Measurements from ENCODE around the gene CHGA. TPM values are rescaled to one million over a fixed set of nuclear protein-coding genes. Genes with fewer than 3 reads are reported as not detected.

CHGA gene
- total and polyA plus RNA-seq, 2 of the 8 experiments (the other 6 are each of a cell fraction or from before 2014, with no cell fraction given), result 17.5 to 28.2 TPM

GRCh38 chr14:92981726-92982125 lies 58.8 kb downstream of the CHGA start (continued):
- TF ChIP-seq KDM4A (IDR thresholded peaks at IDR 0.05; ENCODE audit: low read depth, low read length, severe bottlenecking), result no peak
- no peak for TF ChIP-seq SAP30 (IDR thresholded peaks at IDR 0.05; ENCODE audit: insufficient read depth, insufficient replicate concordance, low read length)
- TF ChIP-seq SRF (IDR thresholded peaks at IDR 0.05; ENCODE audit: low read depth, low read length), result no peak
- TF ChIP-seq CTBP2 (IDR thresholded peaks at IDR 0.05; ENCODE audit: borderline replicate concordance, insufficient read depth, insufficient read length, low read length), result no peak
- TF ChIP-seq POU5F1 (IDR thresholded peaks at IDR 0.05; ENCODE audit: low read depth, low read length), result no peak

Data from H1 (cell line).